HK-2 (cell line): ENCODE data around the gene ECM2.

Experiments used
- DNase-seq: peaks from one replicate; pipeline ENCODE4 v3.0.0-alpha.2; 2018; ENCODE audit not compliant: unreplicated experiment

ECM2 gene

GRCh38 chr9:92467041-92467440 is 68.7 kb downstream of the ECM2 start:
- no peak for DNase-seq

DNA sequence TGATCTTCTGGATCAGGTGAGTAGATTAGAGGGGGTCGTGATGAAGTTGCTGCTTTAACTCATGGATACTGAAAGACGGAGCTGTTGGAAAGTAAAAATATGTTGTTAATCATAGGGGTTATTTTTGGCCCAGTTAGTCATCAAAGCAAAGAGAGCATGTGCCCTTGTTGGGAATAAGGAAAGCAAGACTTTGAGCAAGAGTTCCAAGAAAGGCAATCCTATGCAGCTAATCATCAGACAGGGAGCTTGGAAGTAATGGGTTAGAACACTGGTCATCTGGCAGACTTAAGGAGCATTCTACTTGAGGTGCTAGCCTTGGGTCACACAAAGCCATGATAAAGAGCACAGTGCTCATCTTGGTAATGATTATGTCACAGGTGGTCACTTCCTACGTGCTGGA is 71.8 kb downstream of the ECM2 start:
- DNase-seq: no peak

GRCh38 chr9:92463387-92463786 is 72.4 kb downstream of the ECM2 start:
- no peak for DNase-seq

DNA sequence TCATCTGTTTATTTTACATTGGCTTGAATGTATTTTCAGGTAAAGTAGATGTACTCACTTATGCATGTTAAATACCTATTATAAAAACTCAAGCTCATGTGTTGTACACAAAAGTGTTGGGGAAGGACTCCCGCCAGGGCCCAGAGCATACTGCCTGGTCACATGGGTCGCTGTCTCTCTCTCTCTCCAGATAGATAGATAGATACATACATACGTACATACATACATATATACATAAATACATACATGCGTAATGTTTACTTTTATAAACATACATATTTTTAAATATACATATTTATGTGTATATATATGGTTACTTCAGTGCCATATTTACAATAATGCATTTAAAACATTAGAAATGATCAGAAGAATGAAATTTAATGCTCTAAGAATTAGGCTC is 78.2 kb downstream of the ECM2 start:
- no peak for DNase-seq

DNA sequence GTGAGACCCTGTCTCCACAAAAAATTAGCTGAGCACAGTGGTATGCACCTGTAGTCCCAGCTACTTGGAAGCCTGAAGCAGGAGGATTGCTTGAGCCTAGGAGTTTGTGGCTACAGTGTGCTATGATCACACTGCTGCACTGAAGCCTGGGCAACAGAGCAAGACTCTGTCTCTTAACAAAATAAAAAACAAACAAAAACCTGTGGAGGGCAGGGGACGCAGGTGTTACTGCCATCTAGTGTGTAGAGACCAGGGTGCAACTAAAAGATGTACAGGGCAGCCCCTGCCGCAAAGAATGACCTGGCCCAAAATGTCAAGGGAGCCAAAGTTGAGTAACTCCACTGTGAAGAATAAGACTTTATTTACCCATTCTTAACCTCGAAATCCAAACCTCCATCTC is 80.6 kb downstream of the ECM2 start:
- no peak for DNase-seq

DNA sequence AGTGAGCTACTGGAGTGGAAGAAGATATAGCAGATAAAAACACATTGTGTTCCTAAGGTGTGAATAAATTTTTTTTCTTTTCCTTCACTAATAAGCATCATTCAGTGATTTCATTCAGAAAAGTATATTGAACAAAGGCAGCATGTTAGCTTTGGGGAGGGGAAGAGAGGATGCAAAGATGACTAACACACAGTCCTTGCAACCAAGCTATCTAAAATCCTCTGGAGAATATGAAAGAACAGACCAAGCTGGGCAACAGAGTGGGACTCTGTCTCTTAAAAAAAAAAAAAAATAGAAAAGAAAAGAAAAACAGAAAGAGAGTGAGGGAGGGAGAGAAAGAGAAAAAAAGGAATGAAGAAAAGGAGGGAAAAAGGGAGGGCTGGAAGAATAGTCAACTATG is 89.3 kb downstream of the ECM2 start:
- no peak for DNase-seq
